H1 (cell line): ENCODE results near the gene PITPNC1. TPM values are rescaled to one million over a fixed set of nuclear protein-coding genes. Genes with fewer than 3 reads are reported as not detected.

Source experiments
- ATF2 ChIP-seq: IDR thresholded peaks from 2 replicates; pipeline ENCODE4 v1.6.1; 2012; ENCODE audit warnings: low read length, inconsistent platforms
- CBX5 ChIP-seq: fragments of 300-800, 300-1000 bp; sonication (generic); IDR thresholded peaks from 2 replicates; pipeline ENCODE4 v1.7.1; 2016; ENCODE audit warnings: antibody characterized with exemption, low read length, low read depth
- GTF2F1 ChIP-seq: IDR thresholded peaks from 2 replicates; pipeline ENCODE4 v1.6.1; 2012; ENCODE audit warnings: low read depth, low read length, improper control_type of control experiment, borderline replicate concordance
- YY1 ChIP-seq: IDR thresholded peaks from 2 replicates; pipeline ENCODE4 v1.6.1; 2011; ENCODE audit warnings: low read depth, mild to moderate bottlenecking, low read length
- polyA plus RNA-seq, 7 experiments: library from polyadenylated mRNA; depleted of rRNA in 3 of 7; stranded (reverse) in 5 of 7; unstranded in 2 of 7; fragments of >200 nt in 5 of 7; fragments of 200-250 nt in 2 of 7; gene quantifications; 1 replicate in 5 of 7; 2 replicates in 1 of 7; 4 replicates in 1 of 7; pipeline versions ENCODE4 v1.2.1 to v1.2.3, GENCODE V29; 2011 to 2013; ENCODE audit warnings: missing spikeins in 2 of 7, mixed read lengths in 2 of 7
- total RNA-seq: library from RNA; stranded (reverse); fragmentation: NEBNext Ultra II Directional; extraction: Animal tissue kit (Norgen Biotek cat#: 25700); gene quantifications from 2 replicates; pipeline ENCODE4 v1.2.1, GENCODE V29; 2021

The PITPNC1 gene
- total and polyA plus RNA-seq, 2 of the 8 experiments (the other 6 are each of a cell fraction or from before 2014, with no cell fraction given) = 17.6 to 54.7 TPM

GRCh38 chr17:67490471-67490870 lies 113.4 kb downstream of the PITPNC1 start (continued):
- TF ChIP-seq GTF2F1 (no peak), ATF2 (no peak), CBX5 (no peak), YY1 (no peak)
- TF ChIP-seq, all 59 proteins: peak for 0
